ENCODE measurements around the gene SINHCAF. TPM values are rescaled to one million over a fixed set of nuclear protein-coding genes. Genes with fewer than 3 reads are reported as not detected.

SINHCAF gene
- total RNA-seq, 4 donors from 2014 or later, result 1.5 to 8.6 (median 2.8) TPM

DNA sequence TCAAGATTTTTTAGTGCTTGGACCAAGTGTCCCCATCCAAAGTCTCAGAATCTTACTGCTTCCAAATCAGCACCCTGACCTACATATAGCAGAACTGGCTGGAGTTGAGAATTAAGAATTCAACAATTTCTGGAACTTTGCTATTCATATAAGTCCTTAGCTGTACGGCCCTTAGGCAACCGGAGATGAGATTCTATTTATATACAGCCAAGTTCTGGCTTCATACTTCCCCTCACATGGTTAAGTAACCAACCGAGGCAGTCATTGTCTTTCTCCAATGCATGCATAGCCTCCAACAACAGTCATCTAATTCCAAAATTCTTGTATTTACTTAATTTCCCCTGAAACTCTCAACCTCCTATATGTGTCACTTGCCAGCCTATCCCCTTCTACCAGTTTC is 76.6 kb downstream of the SINHCAF start:
- Histone ChIP-seq H3K27me3 (no peaks in the 10 kb centered on the region), H3K4me3 (no peak overlapping the region), H3K9me3 (no peaks in the 10 kb centered on the region), H3K27ac (no peak overlapping the region), H3K4me1 (no peaks in the 10 kb centered on the region), H3K36me3 (no peaks in the 10 kb centered on the region)
- intact Hi-C loops (cut with DNase I; ENCODE audit: low total_unique reads) (no loop called here), in situ Hi-C loops (cut with MboI; ENCODE audit: low sequenced_read_pairs in 4 of 4) (loop anchor here in 1 of 4 donors (25.0 kb wide), 2 partner anchors 137 to 387 kb away; no protein-coding TSS in a partner anchor)
- TF ChIP-seq POLR2A (IDR thresholded peaks at IDR 0.05), result no peak
- no peak for TF ChIP-seq CTCF (IDR thresholded peaks at IDR 0.05 in 4 of 5, conservative IDR thresholded peaks at IDR 0.05 in 1 of 5)
- no peak for ATAC-seq
- DNase-seq, result no peak

DNA sequence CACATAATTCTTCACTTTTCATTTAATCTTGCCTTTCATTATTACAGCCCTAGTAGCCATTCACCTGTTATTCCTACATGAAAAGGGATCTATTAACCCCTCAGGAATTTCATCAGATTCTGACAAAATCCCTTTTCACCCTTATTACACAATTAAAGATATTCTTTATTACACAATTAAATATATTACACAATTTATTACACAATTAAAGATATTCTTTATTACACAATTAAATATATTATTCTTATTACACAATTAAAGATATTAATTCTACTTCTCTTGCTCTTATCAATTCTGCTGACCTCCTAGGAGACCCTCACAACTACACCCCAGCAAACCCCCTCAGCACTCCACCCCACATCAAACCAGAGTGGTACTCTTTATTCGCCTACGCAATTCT is 77.1 kb downstream of the SINHCAF start:
- H3K4me1 ChIP-seq, result no peaks in the 10 kb centered on the region
- H3K27me3 ChIP-seq, result no peaks in the 10 kb centered on the region
- no peak overlapping the region for H3K27ac ChIP-seq
- H3K4me3 ChIP-seq, result no peak overlapping the region
- no peaks in the 10 kb centered on the region for H3K9me3 ChIP-seq
- in situ Hi-C loops (cut with MboI; ENCODE audit: low sequenced_read_pairs in 4 of 4) (loop anchor here in 1 of 4 donors (25.0 kb wide), 2 partner anchors 137 to 387 kb away; no protein-coding TSS in a partner anchor), intact Hi-C loops (cut with DNase I; ENCODE audit: low total_unique reads) (no loop called here)
- H3K36me3 ChIP-seq, result no peaks in the 10 kb centered on the region
- ATAC-seq (no peak), DNase-seq (no peak)
- TF ChIP-seq CTCF (IDR thresholded peaks at IDR 0.05 in 4 of 5, conservative IDR thresholded peaks at IDR 0.05 in 1 of 5) (no peak), POLR2A (IDR thresholded peaks at IDR 0.05) (no peak)

DNA sequence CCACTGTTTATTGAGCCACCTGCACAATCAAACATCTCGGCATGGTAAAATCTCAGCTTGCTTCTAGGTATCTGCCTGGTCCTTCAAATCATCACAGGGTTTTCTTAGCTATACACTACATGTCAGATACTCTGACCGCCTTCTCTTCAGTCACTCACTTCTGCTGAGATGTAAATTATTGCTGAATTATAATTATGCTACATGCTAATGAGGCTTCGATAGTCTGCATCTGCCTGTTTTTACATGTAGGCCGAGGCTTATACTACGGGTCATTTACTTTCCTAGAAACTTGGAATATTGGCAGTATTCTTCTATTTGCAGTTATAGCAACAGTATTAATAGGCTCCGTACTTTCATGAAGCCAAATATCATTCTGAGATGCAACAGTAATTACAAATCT is 77.6 kb downstream of the SINHCAF start:
- no peaks in the 10 kb centered on the region for H3K36me3 ChIP-seq
- no peak for TF ChIP-seq POLR2A (IDR thresholded peaks at IDR 0.05)
- no peak for TF ChIP-seq CTCF (IDR thresholded peaks at IDR 0.05 in 4 of 5, conservative IDR thresholded peaks at IDR 0.05 in 1 of 5)
- no peaks in the 10 kb centered on the region for H3K4me1 ChIP-seq
- intact Hi-C loops (cut with DNase I; ENCODE audit: low total_unique reads) (no loop called here), in situ Hi-C loops (cut with MboI; ENCODE audit: low sequenced_read_pairs in 4 of 4) (loop anchor here in 1 of 4 donors (25.0 kb wide), 2 partner anchors 136 to 386 kb away; no protein-coding TSS in a partner anchor)
- H3K27ac ChIP-seq, result no peak overlapping the region
- H3K4me3 ChIP-seq, result no peak overlapping the region
- DNase-seq (no peak), ATAC-seq (no peak)
- H3K27me3 ChIP-seq, result no peaks in the 10 kb centered on the region
- no peaks in the 10 kb centered on the region for H3K9me3 ChIP-seq

GRCh38 chr12:31246470-31246850 is 79.5 kb downstream of the SINHCAF start:
- H3K4me1 ChIP-seq, result no peaks in the 10 kb centered on the region
- H3K36me3 ChIP-seq, result no peaks in the 10 kb centered on the region
- ATAC-seq (no peak), DNase-seq (no peak)
- H3K9me3 ChIP-seq, result no peaks in the 10 kb centered on the region
- no peaks in the 10 kb centered on the region for H3K27me3 ChIP-seq
- no peak overlapping the region for H3K4me3 ChIP-seq
- intact Hi-C loops (cut with DNase I; ENCODE audit: low total_unique reads) (no loop called here), in situ Hi-C loops (cut with MboI; ENCODE audit: low sequenced_read_pairs in 4 of 4) (loop anchor here in 1 of 4 donors (25.0 kb wide), 2 partner anchors 134 to 384 kb away; no protein-coding TSS in a partner anchor)
- no peak overlapping the region for H3K27ac ChIP-seq
- TF ChIP-seq CTCF (IDR thresholded peaks at IDR 0.05 in 4 of 5, conservative IDR thresholded peaks at IDR 0.05 in 1 of 5), result no peak
- TF ChIP-seq POLR2A (IDR thresholded peaks at IDR 0.05), result no peak

Data from gastrocnemius medialis (tissue), 4 donors.